HCT116 (cell line): ENCODE data around the gene MMP25. TPM values are rescaled to one million over a fixed set of nuclear protein-coding genes. Genes with fewer than 3 reads are reported as not detected.

Experiments
- ATAC-seq: fragments of 200-7000 bp; cut with Tn5 transposase; 2 replicates; pipeline ENCODE4 v1.9.1; 2020; ENCODE audit warnings: mild to moderate bottlenecking, moderate library complexity
- BruUV-seq: library from RNA; stranded (reverse); fragments of 400-500 nt; replicated peaks from 2 replicates; lab custom pipeline; 2021; lab: Mats Ljungman, UMichigan
- CTCF ChIA-PET: fragments of 300-600 bp; sonication (Branson Sonifier 250); formaldehyde crosslinking; loops from one replicate; lab custom pipeline; 2021; ENCODE audit warnings: antibody characterized with exemption; lab: Charles Lee
- POLR2A ChIA-PET: fragments of 300-600, 350-600 bp; sonication (Branson Sonifier 250); formaldehyde crosslinking; loops from one replicate; lab custom pipeline; 2021; ENCODE audit warnings: antibody characterized with exemption; lab: Charles Lee
- RAD21 ChIA-PET, 2 experiments: fragments of 300-600 bp; sonication (Branson Sonifier 250); formaldehyde crosslinking; loops; one replicate each; lab custom pipeline; 2023; ENCODE audit warnings: low total read pairs in 2 of 2; ENCODE audit not compliant: uncharacterized antibody in 2 of 2, unreplicated experiment in 2 of 2, low non-redundant PET in 1 of 2; lab: Charles Lee
- DNase-seq: peaks from one replicate; pipeline ENCODE4 v3.0.0-alpha.2; 2010; ENCODE audit warnings: low read depth, low spot score
- H2AFZ ChIP-seq: fragments of 200-600 bp; shearing (Covaris generic), sonication (generic); 2 replicates; pipeline ENCODE4 v1.6.1; 2017; ENCODE audit warnings: low read depth, mixed run types, mixed read lengths, antibody characterized with exemption, low read length; ENCODE audit not compliant: poor library complexity, severe bottlenecking
- H3K27ac ChIP-seq: 2 replicates; pipeline ENCODE4 v1.5.1; 2012; ENCODE audit warnings: low read depth, low read length
- H3K27me3 ChIP-seq: fragments of 200-600 bp; sonication (generic); 2 replicates; pipeline ENCODE4 v1.6.1; 2016; ENCODE audit warnings: mixed run types, low read length, mixed read lengths; ENCODE audit not compliant: insufficient read depth
- H3K36me3 ChIP-seq, 2 experiments: fragments of 200-500 bp in 1 of 2; fragments of 200-600 bp in 1 of 2; sonication (Bioruptor generic) in 1 of 2; sonication (generic) in 1 of 2; 2 replicates each; pipeline versions ENCODE4 v1.5.1 to v1.6.1; 2014 to 2016; ENCODE audit warnings: low read length in 2 of 2, inconsistent platforms in 1 of 2, mixed read lengths in 1 of 2, mixed run types in 1 of 2; ENCODE audit not compliant: insufficient read depth in 2 of 2, control insufficient read depth in 1 of 2
- H3K4me1 ChIP-seq, 2 experiments: fragments of 200-600 bp in 1 of 2; sonication (generic) in 1 of 2; 2 replicates each; pipeline versions ENCODE4 v1.5.1 to v1.6.1; 2012 to 2017; ENCODE audit warnings: low read length in 2 of 2, inconsistent platforms in 1 of 2, mild to moderate bottlenecking in 1 of 2, mixed read lengths in 1 of 2, mixed run types in 1 of 2, moderate library complexity in 1 of 2; ENCODE audit not compliant: insufficient read depth in 2 of 2, control insufficient read depth in 1 of 2
- H3K4me2 ChIP-seq: fragments of 200-600 bp; sonication (generic); 2 replicates; pipeline ENCODE4 v1.6.1; 2017; ENCODE audit warnings: mixed run types, low read length, mixed read lengths
- H3K4me3 ChIP-seq, 2 experiments: fragments of 200-600 bp in 1 of 2; sonication (generic) in 1 of 2; replicated peaks in 1 of 2; 2 replicates each; pipeline ENCODE4 v1.5.1; 2011 to 2016; ENCODE audit warnings: low read length in 2 of 2, control low read depth in 1 of 2, low read depth in 1 of 2, mild to moderate bottlenecking in 1 of 2, mixed read lengths in 1 of 2, mixed run types in 1 of 2
- H3K79me2 ChIP-seq: fragments of 200-600 bp; sonication (generic); 2 replicates; pipeline ENCODE4 v1.6.1; 2017; ENCODE audit warnings: mild to moderate bottlenecking, mixed run types, low read length, moderate library complexity, mixed read lengths; ENCODE audit not compliant: insufficient read depth
- H3K9ac ChIP-seq: fragments of 200-600 bp; sonication (generic); 2 replicates; pipeline ENCODE4 v1.6.1; 2016; ENCODE audit warnings: low read length, mixed read lengths
- H3K9me2 ChIP-seq: fragments of 200-600 bp; sonication (generic), shearing (Covaris generic); 2 replicates; pipeline ENCODE4 v1.6.1; 2017; ENCODE audit warnings: mixed run types, mild to moderate bottlenecking, moderate library complexity; ENCODE audit not compliant: insufficient read depth
- H3K9me3 ChIP-seq, 2 experiments: fragments of 200-500 bp in 1 of 2; fragments of 200-600 bp in 1 of 2; sonication (Bioruptor generic) in 1 of 2; sonication (generic) in 1 of 2; 2 replicates each; pipeline ENCODE4 v1.6.1; 2014 to 2017; ENCODE audit warnings: low read length in 2 of 2, mixed read lengths in 2 of 2, inconsistent platforms in 1 of 2, low read depth in 1 of 2, mild to moderate bottlenecking in 1 of 2, mixed run types in 1 of 2, moderate library complexity in 1 of 2; ENCODE audit not compliant: control insufficient read depth in 1 of 2, insufficient read depth in 1 of 2
- H4K20me1 ChIP-seq: fragments of 200-600 bp; sonication (generic), shearing (Covaris generic); 2 replicates; pipeline ENCODE4 v1.6.1; 2017; ENCODE audit warnings: mixed run types, mild to moderate bottlenecking, moderate library complexity; ENCODE audit not compliant: insufficient read depth
- CTCF ChIP-seq, 3 experiments: fragments of 200-600 bp in 1 of 3; sonication (generic) in 1 of 3; IDR thresholded peaks in 2 of 3; conservative IDR thresholded peaks in 1 of 3; 2 replicates each; pipeline ENCODE4 v1.5.1; 2012 to 2017; ENCODE audit warnings: low read depth in 2 of 3, low read length in 2 of 3, antibody characterized with exemption in 1 of 3, borderline replicate concordance in 1 of 3, control low read depth in 1 of 3, mild to moderate bottlenecking in 1 of 3, mixed read lengths in 1 of 3, mixed run types in 1 of 3, moderate library complexity in 1 of 3; ENCODE audit not compliant: insufficient read depth in 1 of 3
- EGR1 ChIP-seq: IDR thresholded peaks from 2 replicates; pipeline ENCODE4 v1.6.1; 2012; ENCODE audit warnings: low read depth
- ELF1 ChIP-seq: IDR thresholded peaks from 2 replicates; pipeline ENCODE4 v1.6.1; 2012; ENCODE audit warnings: low read depth, borderline replicate concordance
- FOSL1 ChIP-seq: IDR thresholded peaks from 2 replicates; pipeline ENCODE4 v1.6.1; 2012; ENCODE audit warnings: low read depth
- REST ChIP-seq: IDR thresholded peaks from 2 replicates; pipeline ENCODE4 v1.6.1; 2012; ENCODE audit warnings: low read depth
- TCF7L2 ChIP-seq: IDR thresholded peaks from 2 replicates; pipeline ENCODE4 v1.7.0; 2011; ENCODE audit warnings: borderline replicate concordance, inconsistent platforms; ENCODE audit not compliant: insufficient read depth, insufficient read length; ENCODE audit errors: extremely low read depth
- intact Hi-C: fragments of 100-400 bp; cut with micrococcal nuclease; formaldehyde crosslinking; loops from 2 replicates; pipeline ENCODE4 v1.10.0; 2022
- total RNA-seq: library from RNA; stranded (reverse); gene quantifications from one replicate; pipeline ENCODE4 v1.2.1, GENCODE V29; 2021; ENCODE audit not compliant: unreplicated experiment

Gene MMP25
- total RNA-seq, 1 experiment from 2014 or later: 2.5 TPM

DNA sequence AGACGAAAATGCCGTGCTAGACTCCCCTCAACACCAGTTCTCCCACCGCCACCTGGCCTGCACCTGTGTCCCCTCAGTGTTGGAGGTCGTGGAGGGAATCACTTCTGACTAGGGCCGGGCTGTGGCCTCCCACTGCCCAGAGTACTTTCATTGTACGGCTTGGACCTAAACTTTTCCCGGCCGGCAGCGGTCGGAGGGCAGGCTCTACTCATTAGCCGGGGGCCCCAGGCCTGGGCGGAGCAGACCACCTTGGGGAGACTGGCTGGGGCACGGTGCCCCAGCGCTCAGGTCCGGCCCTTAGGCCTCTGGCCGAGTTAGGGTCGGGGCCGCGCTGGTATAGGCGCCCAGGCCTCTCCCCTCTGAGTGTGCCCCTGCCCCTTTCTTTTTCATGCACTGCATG lies 29.0 kb upstream of the MMP25 start:
- no peak overlapping the region for H2AFZ ChIP-seq
- H3K36me3 ChIP-seq: peaks cover 0 to 10% of the 10 kb centered on the region in 2 experiments; a peak in 1 of 4 replicates
- no peaks in the 10 kb centered on the region for H3K9me2 ChIP-seq
- BruUV-seq: no TSS peak
- ATAC-seq (no peak), DNase-seq (no peak)
- no peak overlapping the region for H3K4me2 ChIP-seq
- no peak for TF ChIP-seq FOSL1
- no peak for TF ChIP-seq CTCF (IDR thresholded peaks at IDR 0.05 in 2 of 3, conservative IDR thresholded peaks at IDR 0.05 in 1 of 3; ENCODE audit: borderline replicate concordance in 1 of 3, insufficient read depth in 1 of 3, low read depth in 2 of 3, low read length in 2 of 3)
- TF ChIP-seq EGR1: no peak
- no peak for TF ChIP-seq ELF1
- no peak for TF ChIP-seq TCF7L2
- no peaks in the 10 kb centered on the region for H3K27me3 ChIP-seq
- peaks cover 16% of the 10 kb centered on the region; the same call in 1 of the 2 replicates for H3K79me2 ChIP-seq
- no peaks in the 10 kb centered on the region for H3K9me3 ChIP-seq
- peaks cover 33 to 70% of the 10 kb centered on the region in 2 experiments for H3K4me1 ChIP-seq
- RAD21 ChIA-PET: no interaction called here
- H3K27ac ChIP-seq: no peak overlapping the region
- H3K9ac ChIP-seq: no peak overlapping the region
- no peaks in the 10 kb centered on the region for H4K20me1 ChIP-seq
- POLR2A ChIA-PET: interaction anchor here (8.2 kb wide), 1 partner anchor 12 kb away, joined by 188 read pairs; no protein-coding TSS in a partner anchor
- intact Hi-C loops: no loop called here
- CTCF ChIA-PET: no interaction called here
- no peak overlapping the region for H3K4me3 ChIP-seq

GRCh38 chr16:3017794-3018506 lies 28.4 kb upstream of the MMP25 start, which contains the start of gene CLDN6:
CLDN6 (minus strand) TSS chr16:3018183; CDS start chr16:3016021, 2,162 bp downstream.
- POLR2A ChIA-PET: interaction anchor here (8.2 kb wide), 1 partner anchor 13 kb away, joined by 188 read pairs; no protein-coding TSS in a partner anchor
- DNase-seq: no peak
- BruUV-seq: no TSS peak
- intact Hi-C loops: no loop called here
- Histone ChIP-seq H3K9ac (no peak within 1 kb of the TSS), H3K27ac (no peak within 1 kb of the TSS; the same call in 1 of the 2 replicates), H2AFZ (no peak within 1 kb of the TSS), H3K9me3 (no peaks in the 10 kb centered on the region), H3K4me2 (peak within 1 kb of the TSS; percentile 12; the same call in 1 of the 2 replicates), H3K9me2 (no peaks in the 10 kb centered on the region), H3K36me3 (peaks cover 0 to 15% of the 10 kb centered on the region in 2 experiments; a peak in 1 of 4 replicates), H3K27me3 (no peaks in the 10 kb centered on the region), H3K79me2 (peaks cover 16% of the 10 kb centered on the region; the same call in 1 of the 2 replicates), H4K20me1 (no peaks in the 10 kb centered on the region), H3K4me1 (peaks cover 33 to 70% of the 10 kb centered on the region in 2 experiments), H3K4me3 (no peak within 1 kb of the TSS)
- CTCF ChIA-PET: interaction anchor here (6.1 kb wide), 1 partner anchor 14 kb away, joined by 39 read pairs; no protein-coding TSS in a partner anchor
- RAD21 ChIA-PET: no interaction called here
- ATAC-seq: no peak
- TF ChIP-seq CTCF (IDR thresholded peaks at IDR 0.05 in 2 of 3, conservative IDR thresholded peaks at IDR 0.05 in 1 of 3; ENCODE audit: borderline replicate concordance in 1 of 3, insufficient read depth in 1 of 3, low read depth in 2 of 3, low read length in 2 of 3) (peak in 2 of 3 experiments; percentile 49 to 56; a peak in 4 of 6 replicates), REST (no peak)
